NCI-H510A treated with DMSO at 0.1 percent for 48 hours (cell line): ENCODE data around the gene TENM3.

ENCODE experiments used
- DNase-seq: peaks from one replicate; lab custom pipeline; 2025; lab: John Stamatoyannopoulos, UW

TENM3 gene

GRCh38 chr4:182564724-182565369 lies 321.6 kb downstream of the TENM3 start:
- DNase-seq = no peak

- no peak for DNase-seq
Measured at GRCh38 chr4:182567119-182567518, 323.9 kb downstream of the TENM3 start.

- no peak for DNase-seq
Measured at GRCh38 chr4:182569561-182569960, 326.4 kb downstream of the TENM3 start.

- no peak for DNase-seq
Measured at GRCh38 chr4:182574706-182575105, 331.5 kb downstream of the TENM3 start.

- no peak for DNase-seq
Measured at GRCh38 chr4:182575225-182575624, 332.0 kb downstream of the TENM3 start.

GRCh38 chr4:182576601-182577289 lies 333.5 kb downstream of the TENM3 start:
- no peak for DNase-seq

GRCh38 chr4:182577411-182577810 lies 334.2 kb downstream of the TENM3 start:
- no peak for DNase-seq

- DNase-seq = no peak
Measured at GRCh38 chr4:182578402-182578801, 335.2 kb downstream of the TENM3 start.

- DNase-seq = no peak
Measured at GRCh38 chr4:182582245-182582644, 339.0 kb downstream of the TENM3 start.

GRCh38 chr4:182583703-182584415 lies 340.7 kb downstream of the TENM3 start:
- DNase-seq = no peak

- DNase-seq = no peak
Measured at GRCh38 chr4:182585321-182585720, 342.1 kb downstream of the TENM3 start.

GRCh38 chr4:182589100-182589499 lies 345.9 kb downstream of the TENM3 start:
- no peak for DNase-seq

- DNase-seq = peak; percentile 16
Measured at GRCh38 chr4:182593402-182593801, 350.2 kb downstream of the TENM3 start.

GRCh38 chr4:182593864-182594263 lies 350.7 kb downstream of the TENM3 start:
- no peak for DNase-seq

- DNase-seq = peak; percentile 53
Measured at GRCh38 chr4:182600093-182600492, 356.9 kb downstream of the TENM3 start.

- DNase-seq = no peak
Measured at GRCh38 chr4:182600856-182601255, 357.7 kb downstream of the TENM3 start.

- peak; percentile 72 for DNase-seq
Measured at GRCh38 chr4:182604161-182604622, 361.0 kb downstream of the TENM3 start.

- DNase-seq = no peak
Measured at GRCh38 chr4:182604953-182605352, 361.8 kb downstream of the TENM3 start.

GRCh38 chr4:182608525-182608924 lies 365.3 kb downstream of the TENM3 start:
- DNase-seq = no peak

- DNase-seq = no peak
Measured at GRCh38 chr4:182616476-182616875, 373.3 kb downstream of the TENM3 start.

- no peak for DNase-seq
Measured at GRCh38 chr4:182619660-182620059, 376.5 kb downstream of the TENM3 start.

GRCh38 chr4:182620111-182620980 lies 377.1 kb downstream of the TENM3 start:
- DNase-seq = no peak
